ENCODE data around the gene HSD17B1.

- no peak for TF ChIP-seq CTCF (IDR thresholded peaks at IDR 0.05)
- no peak for TF ChIP-seq POLR2A (IDR thresholded peaks at IDR 0.05)
- TF ChIP-seq POLR2AphosphoS5 (IDR thresholded peaks at IDR 0.05), result no peak
Measured at GRCh38 chr17:42520540-42520951, 32.2 kb upstream of the HSD17B1 start.
